ENCODE measurements around the gene SCYGR3. TPM values are rescaled to one million over a fixed set of nuclear protein-coding genes. Genes with fewer than 3 reads are reported as not detected.

Gene SCYGR3
- total and polyA plus RNA-seq, 2 of the 13 experiments (the other 11 are each of a cell fraction or from before 2014, with no cell fraction given) = not detected

GRCh38 chr2:227592694-227593387 is 21.8 kb downstream of the SCYGR3 start:
- FAIRE-seq (no peak), DNase-seq (ENCODE audit: low spot score) (no peak), ATAC-seq (no peak)
- BruUV-seq (replicated peaks) = no TSS peak
- no peak for TF ChIP-seq ZKSCAN1 (IDR thresholded peaks at IDR 0.05; ENCODE audit: low read length)
- peak; percentile 53; the same call in 1 of the 2 replicates for TF ChIP-seq CEBPB (IDR thresholded peaks at IDR 0.05; ENCODE audit: borderline replicate concordance, low read depth, low read length)
- no peaks in the 10 kb centered on the region for H4K20me1 ChIP-seq (ENCODE audit: insufficient read depth, low read length)
- in situ Hi-C loops (cut with HindIII; ENCODE audit: extremely low pct_ligation_motif_present, low pct_unique_long_range_greater_than_20kb) (no loop called here), intact Hi-C loops (cut with micrococcal nuclease; ENCODE audit: unreplicated experiment) (no loop called here)
- H3K9me3 ChIP-seq (ENCODE audit: low read length) = no peaks in the 10 kb centered on the region
- CTCF ChIA-PET (ENCODE audit: low intra/inter-chr PET ratio, low total read pairs) = no interaction called here
- H3K4me2 ChIP-seq (ENCODE audit: low read depth, low read length) = no peak overlapping the region
- peaks cover 0 to 5% of the 10 kb centered on the region in 2 experiments; a peak in 1 of 5 replicates for H3K27me3 ChIP-seq (ENCODE audit: control insufficient read depth in 1 of 2, insufficient read depth in 2 of 2, low read length in 2 of 2)
- H3K4me3 ChIP-seq (replicated peaks in 1 of 3; ENCODE audit: insufficient read depth in 1 of 3, low read depth in 2 of 3, low read length in 3 of 3) = no peak overlapping the region
- H2AFZ ChIP-seq (ENCODE audit: low read length) = no peak overlapping the region
- WGBS (ENCODE audit: low lambda C conversion rate) = 50% methylated on average over 1 of the region's 1 CpG
- H3K4me1 ChIP-seq (ENCODE audit: insufficient read depth, low read length) = peaks cover 4% of the 10 kb centered on the region; the same call in 1 of the 2 replicates
- no peaks in the 10 kb centered on the region for H3K79me2 ChIP-seq (ENCODE audit: insufficient read depth, low read length)
- POLR2A ChIA-PET = no interaction called here
- H3K27ac ChIP-seq (ENCODE audit: extremely low read length, insufficient read depth, low read length) = no peak overlapping the region
- no peak overlapping the region for H3K9ac ChIP-seq (ENCODE audit: insufficient read depth, low read depth, low read length)
- no peaks in the 10 kb centered on the region for H3K36me3 ChIP-seq (replicated peaks in 1 of 2; ENCODE audit: control insufficient read depth in 1 of 2, insufficient read depth in 2 of 2, low read length in 2 of 2)

GRCh38 chr2:227582369-227582768 is 32.3 kb downstream of the SCYGR3 start:
- H4K20me1 ChIP-seq (ENCODE audit: insufficient read depth, low read length) = no peaks in the 10 kb centered on the region
- CTCF ChIA-PET (ENCODE audit: low intra/inter-chr PET ratio, low total read pairs) = no interaction called here
- POLR2A ChIA-PET = no interaction called here
- no peak overlapping the region for H3K4me2 ChIP-seq (ENCODE audit: low read depth, low read length)
- intact Hi-C loops (cut with micrococcal nuclease; ENCODE audit: unreplicated experiment) (no loop called here), in situ Hi-C loops (cut with HindIII; ENCODE audit: extremely low pct_ligation_motif_present, low pct_unique_long_range_greater_than_20kb) (no loop called here)
- peaks cover 12% of the 10 kb centered on the region for H3K4me1 ChIP-seq (ENCODE audit: insufficient read depth, low read length)
- H3K36me3 ChIP-seq (replicated peaks in 1 of 2; ENCODE audit: control insufficient read depth in 1 of 2, insufficient read depth in 2 of 2, low read length in 2 of 2) = no peaks in the 10 kb centered on the region
- no peak overlapping the region for H3K9ac ChIP-seq (ENCODE audit: insufficient read depth, low read depth, low read length)
- no peak overlapping the region for H2AFZ ChIP-seq (ENCODE audit: low read length)
- TF ChIP-seq CBX2 (IDR thresholded peaks at IDR 0.05; ENCODE audit: low read depth, low read length) (no peak), CBX2 (CRISPR knock-in tag; IDR thresholded peaks at IDR 0.05; ENCODE audit: low read depth) (no peak), ZNF580 (CRISPR knock-in tag; IDR thresholded peaks at IDR 0.05; ENCODE audit: borderline replicate concordance, low read depth) (no peak), DR1 (CRISPR knock-in tag; IDR thresholded peaks at IDR 0.05) (no peak), FOSL2 (CRISPR knock-in tag; IDR thresholded peaks at IDR 0.05) (no peak), ZNF326 (CRISPR knock-in tag; IDR thresholded peaks at IDR 0.05; ENCODE audit: borderline replicate concordance) (no peak), ZNF839 (CRISPR knock-in tag; IDR thresholded peaks at IDR 0.05; ENCODE audit: borderline replicate concordance) (no peak), MAFF (IDR thresholded peaks at IDR 0.05; ENCODE audit: low read depth, low read length) (no peak)
- H3K27ac ChIP-seq (ENCODE audit: extremely low read length, insufficient read depth, low read length) = no peak overlapping the region
- H3K79me2 ChIP-seq (ENCODE audit: insufficient read depth, low read length) = no peaks in the 10 kb centered on the region
- no peak overlapping the region for H3K4me3 ChIP-seq (replicated peaks in 1 of 3; ENCODE audit: insufficient read depth in 1 of 3, low read depth in 2 of 3, low read length in 3 of 3)
- DNase-seq (ENCODE audit: low spot score) = no peak
- H3K27me3 ChIP-seq (ENCODE audit: control insufficient read depth in 1 of 2, insufficient read depth in 2 of 2, low read length in 2 of 2) = no peaks in the 10 kb centered on the region
- FAIRE-seq = no peak
- H3K9me3 ChIP-seq (ENCODE audit: low read length) = peaks cover 14% of the 10 kb centered on the region
- BruUV-seq (replicated peaks) = no TSS peak
- no peak for ATAC-seq
